OCI-LY7 (cell line): ENCODE results near the gene TYW5.

Experiments used
- EZH2phosphoT487 ChIP-seq: fragments of 200-600 bp; sonication (generic); IDR thresholded peaks from 2 replicates; pipeline ENCODE4 v1.6.1; 2018; ENCODE audit warnings: low read depth, borderline replicate concordance, mild to moderate bottlenecking, mixed run types, antibody characterized with exemption, low read length, moderate library complexity, mixed read lengths
- TF ChIP-seq, protein P1 (sequence below): fragments of 200-600 bp; sonication (generic); conservative IDR thresholded peaks from 2 replicates; pipeline ENCODE4 v1.5.1; 2014; ENCODE audit warnings: mild to moderate bottlenecking, antibody characterized with exemption, low read length, moderate library complexity, mixed read lengths

DNA sequence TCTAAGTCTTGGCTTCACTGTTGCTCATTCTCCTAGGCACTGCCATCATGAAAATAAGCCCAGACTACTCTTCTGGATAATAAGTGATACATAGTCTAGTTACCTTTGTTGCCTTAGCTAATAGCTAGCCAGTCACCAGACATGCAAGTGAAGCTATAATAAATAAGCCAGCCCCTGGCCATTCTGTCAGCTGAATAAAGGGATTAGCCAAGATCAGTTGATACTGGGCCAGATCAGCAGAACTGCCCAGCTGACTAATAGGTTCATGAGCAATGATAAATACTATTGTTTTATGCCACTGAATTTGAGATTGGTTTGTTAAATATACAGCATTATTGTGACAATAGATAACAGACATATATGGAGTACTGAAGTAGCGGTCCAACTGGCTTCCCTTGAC is 52.2 kb downstream of the TYW5 start:
- TF ChIP-seq, protein P1, sequence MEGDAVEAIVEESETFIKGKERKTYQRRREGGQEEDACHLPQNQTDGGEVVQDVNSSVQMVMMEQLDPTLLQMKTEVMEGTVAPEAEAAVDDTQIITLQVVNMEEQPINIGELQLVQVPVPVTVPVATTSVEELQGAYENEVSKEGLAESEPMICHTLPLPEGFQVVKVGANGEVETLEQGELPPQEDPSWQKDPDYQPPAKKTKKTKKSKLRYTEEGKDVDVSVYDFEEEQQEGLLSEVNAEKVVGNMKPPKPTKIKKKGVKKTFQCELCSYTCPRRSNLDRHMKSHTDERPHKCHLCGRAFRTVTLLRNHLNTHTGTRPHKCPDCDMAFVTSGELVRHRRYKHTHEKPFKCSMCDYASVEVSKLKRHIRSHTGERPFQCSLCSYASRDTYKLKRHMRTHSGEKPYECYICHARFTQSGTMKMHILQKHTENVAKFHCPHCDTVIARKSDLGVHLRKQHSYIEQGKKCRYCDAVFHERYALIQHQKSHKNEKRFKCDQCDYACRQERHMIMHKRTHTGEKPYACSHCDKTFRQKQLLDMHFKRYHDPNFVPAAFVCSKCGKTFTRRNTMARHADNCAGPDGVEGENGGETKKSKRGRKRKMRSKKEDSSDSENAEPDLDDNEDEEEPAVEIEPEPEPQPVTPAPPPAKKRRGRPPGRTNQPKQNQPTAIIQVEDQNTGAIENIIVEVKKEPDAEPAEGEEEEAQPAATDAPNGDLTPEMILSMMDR, result no peak
- no peak for TF ChIP-seq EZH2phosphoT487
